HEK293 (cell line): ENCODE data around the gene DNTTIP2.

ENCODE experiments used
- CTCF ChIA-PET: fragments of 350-600 bp; formaldehyde crosslinking; extraction: SDS; loops from one replicate; lab custom pipeline; 2021; ENCODE audit warnings: antibody characterized with exemption; lab: Yijun Ruan, JAX
- POLR2A ChIA-PET: fragments of 300-600 bp; formaldehyde crosslinking; extraction: SDS; loops from one replicate; lab custom pipeline; 2020; ENCODE audit warnings: antibody characterized with exemption, inconsistent platforms; lab: Yijun Ruan, JAX
- H3K27ac ChIP-seq: fragments of 200-500 bp; sonication (Bioruptor generic); 2 replicates; pipeline ENCODE4 v1.5.1; 2014; ENCODE audit warnings: low read depth, low read length, control low read depth, inconsistent platforms; ENCODE audit errors: extremely low read depth
- H3K36me3 ChIP-seq, 2 experiments: fragments of 200-500 bp in 1 of 2; sonication (Bioruptor generic) in 1 of 2; 1 replicate in 1 of 2; 2 replicates in 1 of 2; pipeline ENCODE4 v1.5.1; 2014 to 2017; ENCODE audit warnings: inconsistent platforms in 2 of 2, low read length in 2 of 2; ENCODE audit not compliant: control insufficient read depth in 2 of 2, insufficient read depth in 1 of 2
- H3K4me1 ChIP-seq: fragments of 200-500 bp; sonication (Bioruptor generic); 2 replicates; pipeline ENCODE4 v1.5.1; 2014; ENCODE audit warnings: mild to moderate bottlenecking, low read length, inconsistent platforms; ENCODE audit not compliant: control insufficient read depth, insufficient read depth
- H3K4me3 ChIP-seq: 2 replicates; pipeline ENCODE4 v1.5.1; 2011; ENCODE audit warnings: low read depth, mild to moderate bottlenecking, control low read depth, low read length, moderate library complexity
- H3K9me3 ChIP-seq: fragments of 200-500 bp; sonication (Bioruptor generic); 2 replicates; pipeline ENCODE4 v1.5.1; 2014; ENCODE audit warnings: low read depth, low read length, inconsistent platforms; ENCODE audit not compliant: control insufficient read depth, insufficient read depth
- EGR2 ChIP-seq: fragments of 450-650 bp; formaldehyde crosslinking; IDR thresholded peaks from 2 replicates; pipeline ENCODE4 v1.5.1; 2016; ENCODE audit warnings: low read depth, missing biosample characterization, missing genetic modification characterization
- HOXD13 ChIP-seq: sonication (generic); formaldehyde crosslinking; IDR thresholded peaks from 2 replicates; pipeline ENCODE4 v1.8.0; 2022; ENCODE audit warnings: missing genetic modification reagents, borderline replicate concordance
- PRDM2 ChIP-seq: fragments of 450-650 bp; formaldehyde crosslinking; IDR thresholded peaks from 2 replicates; pipeline ENCODE4 v1.5.1; 2016; ENCODE audit warnings: missing biosample characterization, missing genetic modification characterization, borderline replicate concordance
- TSHZ1 ChIP-seq: fragments of 450-650 bp; formaldehyde crosslinking; IDR thresholded peaks from 2 replicates; pipeline ENCODE4 v1.5.1; 2016; ENCODE audit warnings: missing biosample characterization, missing genetic modification characterization, borderline replicate concordance
- ZBTB20 ChIP-seq: fragments of 450-650 bp; formaldehyde crosslinking; IDR thresholded peaks from 2 replicates; pipeline ENCODE4 v1.5.1; 2016; ENCODE audit warnings: missing biosample characterization, missing genetic modification characterization
- ZBTB26 ChIP-seq: fragments of 450-650 bp; formaldehyde crosslinking; optimal IDR thresholded peaks from 2 replicates; pipeline ENCODE3; 2016; ENCODE audit warnings: missing biosample characterization, mild to moderate bottlenecking, missing genetic modification characterization
- ZBTB44 ChIP-seq: fragments of 450-650 bp; IDR thresholded peaks from 2 replicates; pipeline ENCODE4 v1.5.1; 2018; ENCODE audit warnings: missing biosample characterization, mild to moderate bottlenecking, missing genetic modification characterization
- ZFHX2 ChIP-seq: fragments of 450-650 bp; formaldehyde crosslinking; conservative IDR thresholded peaks from 2 replicates; pipeline ENCODE4 v1.5.1; 2016; ENCODE audit warnings: missing biosample characterization, missing genetic modification characterization
- ZFP41 ChIP-seq: fragments of 450-650 bp; formaldehyde crosslinking; IDR thresholded peaks from 2 replicates; pipeline ENCODE4 v1.5.1; 2016; ENCODE audit warnings: missing biosample characterization, missing genetic modification characterization, borderline replicate concordance
- ZNF274 ChIP-seq, 2 experiments: fragments of 200-500 bp in 1 of 2; fragments of 450-650 bp in 1 of 2; sonication (Bioruptor generic) in 1 of 2; formaldehyde crosslinking in 1 of 2; IDR thresholded peaks; 2 replicates each; pipeline versions ENCODE4 v1.5.1 to v1.6.1; 2014 to 2016; ENCODE audit warnings: borderline replicate concordance in 1 of 2, inconsistent platforms in 1 of 2, low read length in 1 of 2, missing biosample characterization in 1 of 2, missing genetic modification characterization in 1 of 2
- ZNF350 ChIP-seq: fragments of 450-650 bp; formaldehyde crosslinking; IDR thresholded peaks from 2 replicates; pipeline ENCODE4 v1.5.0; 2017; ENCODE audit warnings: missing biosample characterization, mild to moderate bottlenecking, missing genetic modification characterization
- ZNF404 ChIP-seq: fragments of 450-650 bp; formaldehyde crosslinking; IDR thresholded peaks from 2 replicates; pipeline ENCODE4 v1.5.1; 2017; ENCODE audit warnings: missing biosample characterization, missing genetic modification characterization
- ZNF423 ChIP-seq: fragments of 450-650 bp; formaldehyde crosslinking; IDR thresholded peaks from 2 replicates; pipeline ENCODE4 v1.5.1; 2016; ENCODE audit warnings: missing biosample characterization, missing genetic modification characterization
- ZNF561 ChIP-seq: fragments of 450-650 bp; IDR thresholded peaks from 2 replicates; pipeline ENCODE4 v1.5.1; 2018; ENCODE audit warnings: missing biosample characterization, missing genetic modification characterization, borderline replicate concordance
- ZNF580 ChIP-seq: fragments of 450-650 bp; formaldehyde crosslinking; IDR thresholded peaks from 2 replicates; pipeline ENCODE4 v1.5.1; 2016; ENCODE audit warnings: missing biosample characterization, missing genetic modification characterization
- ZNF843 ChIP-seq: fragments of 450-650 bp; formaldehyde crosslinking; IDR thresholded peaks from 2 replicates; pipeline ENCODE4 v1.5.1; 2016; ENCODE audit warnings: missing biosample characterization, missing genetic modification characterization
- ZSCAN23 ChIP-seq: fragments of 450-650 bp; formaldehyde crosslinking; IDR thresholded peaks from 2 replicates; pipeline ENCODE4 v1.5.1; 2016; ENCODE audit warnings: missing biosample characterization, missing genetic modification characterization

Gene DNTTIP2

GRCh38 chr1:93818570-93818959 lies 60.4 kb downstream of the DNTTIP2 start:
- no peak overlapping the region for H3K27ac ChIP-seq
- CTCF ChIA-PET, result interaction anchor here (0.7 to 12.0 kb wide), 4 partner anchors 25 to 513 kb away, joined by 3 to 309 read pairs (median 62); no protein-coding TSS in a partner anchor

GRCh38 chr1:93817819-93818569 lies 61.0 kb downstream of the DNTTIP2 start:
- Histone ChIP-seq H3K36me3 (no peaks in the 10 kb centered on the region), H3K27ac (no peak overlapping the region), H3K4me3 (no peak overlapping the region), H3K4me1 (peaks cover 7% of the 10 kb centered on the region; the same call in 1 of the 2 replicates), H3K9me3 (no peaks in the 10 kb centered on the region)
- TF ChIP-seq PRDM2 (tag by site-specific recombination) (no peak), ZBTB20 (tag by site-specific recombination) (peak; percentile 68), ZSCAN23 (tag by site-specific recombination) (no peak), ZBTB26 (tag by site-specific recombination) (peak; percentile 9), ZNF274 (IDR thresholded peaks at IDR 0.05; ENCODE audit: low read length) (no peak), ZNF274 (tag by site-specific recombination; IDR thresholded peaks at IDR 0.05; ENCODE audit: borderline replicate concordance) (no peak), ZBTB44 (tag by site-specific recombination) (no peak), ZNF580 (tag by site-specific recombination) (no peak), ZNF423 (tag by site-specific recombination) (no peak)
- ChIA-PET POLR2A (interaction anchor here (0.5 to 1.2 kb wide), 2 partner anchors 28 to 43 kb away, joined by 3 to 7 read pairs; no protein-coding TSS in a partner anchor), CTCF (interaction anchor here (0.7 to 12.0 kb wide), 6 partner anchors 16 to 512 kb away, joined by 3 to 309 read pairs (median 4); no protein-coding TSS in a partner anchor)

More at GRCh38 chr1:93818570-93818959, 60.4 kb downstream of the DNTTIP2 start:
- TF ChIP-seq ZNF404 (tag by site-specific recombination) (no peak), HOXD13 (CRISPR knock-in tag) (no peak), ZNF843 (tag by site-specific recombination) (no peak), EGR2 (tag by site-specific recombination) (peak; percentile 89), ZNF350 (no peak), ZFP41 (no peak), ZNF561 (no peak), ZFHX2 (tag by site-specific recombination) (peak; percentile 85), TSHZ1 (tag by site-specific recombination) (no peak)
- H3K4me3 ChIP-seq, result no peak overlapping the region
- no peaks in the 10 kb centered on the region for H3K9me3 ChIP-seq
- H3K4me1 ChIP-seq, result peaks cover 7% of the 10 kb centered on the region; the same call in 1 of the 2 replicates
- POLR2A ChIA-PET, result interaction anchor here (1.2 kb wide), 1 partner anchor 27 kb away, joined by 3 read pairs; no protein-coding TSS in a partner anchor
- no peaks in the 10 kb centered on the region for H3K36me3 ChIP-seq
